GM12878 (cell line): ENCODE results near the gene SGMS1. TPM values are rescaled to one million over a fixed set of nuclear protein-coding genes. Genes with fewer than 3 reads are reported as not detected.

ENCODE experiments used
- ATAC-seq: fragments of 200-7000 bp; cut with Tn5 transposase; 3 replicates; pipeline ENCODE4 v1.9.1; 2020; ENCODE audit warnings: mild to moderate bottlenecking, moderate library complexity
- BruUV-seq: library from RNA; stranded (reverse); fragments of 400-500 nt; replicated peaks from 2 replicates; lab custom pipeline; 2021; lab: Mats Ljungman, UMichigan
- CTCF ChIA-PET: fragments of 300-600 bp; sonication (Branson Sonifier 250); formaldehyde crosslinking; extraction: SDS; loops from one replicate; lab custom pipeline; 2021; ENCODE audit warnings: inconsistent platforms; lab: Yijun Ruan, JAX
- POLR2A ChIA-PET: fragments of 350-600 bp; formaldehyde crosslinking; extraction: SDS; loops from one replicate; lab custom pipeline; 2021; ENCODE audit warnings: inconsistent platforms; lab: Charles Lee
- RAD21 ChIA-PET: fragments of 300-600 bp; sonication (Branson Sonifier 250); formaldehyde crosslinking; loops from one replicate; lab custom pipeline; 2023; ENCODE audit warnings: antibody characterized with exemption; ENCODE audit not compliant: unreplicated experiment; lab: Charles Lee
- SMC1A ChIA-PET: fragments of 300-600 bp; sonication (Branson Sonifier 250); formaldehyde crosslinking; loops from one replicate; lab custom pipeline; 2023; ENCODE audit not compliant: unreplicated experiment, uncharacterized antibody; lab: Charles Lee
- DNase-seq: peaks from one replicate; pipeline ENCODE4 v3.0.0-alpha.2; 2011; ENCODE audit warnings: low read depth, low spot score
- FAIRE-seq: peaks from 3 replicates; lab custom pipeline; 2011; peaks lifted over from hg19 to GRCh38; lab: Jason Lieb, UNC
- H2AFZ ChIP-seq: 2 replicates; pipeline ENCODE4 v1.6.0; 2011; ENCODE audit warnings: low read depth, low read length, control low read depth; ENCODE audit not compliant: control insufficient read depth
- H3K27ac ChIP-seq: 2 replicates; pipeline ENCODE4 v1.5.1; 2011; ENCODE audit warnings: control low read depth; ENCODE audit not compliant: control insufficient read depth, insufficient read depth
- H3K27me3 ChIP-seq, 2 experiments: replicated peaks in 1 of 2; 2 replicates each; pipeline versions ENCODE4 v1.6.0 to v1.6.1; 2011; ENCODE audit warnings: low read length in 1 of 2; ENCODE audit not compliant: control insufficient read depth in 2 of 2, insufficient read depth in 2 of 2
- H3K36me3 ChIP-seq, 2 experiments: 2 replicates each; pipeline ENCODE4 v1.5.1; 2011; ENCODE audit warnings: low read length in 1 of 2; ENCODE audit not compliant: control insufficient read depth in 2 of 2, insufficient read depth in 2 of 2
- H3K4me1 ChIP-seq: 2 replicates; pipeline ENCODE4 v1.6.1; 2011; ENCODE audit warnings: mild to moderate bottlenecking, low read length, moderate library complexity, mixed read lengths; ENCODE audit not compliant: control insufficient read depth, insufficient read depth
- H3K4me2 ChIP-seq: 2 replicates; pipeline ENCODE4 v1.6.0; 2011; ENCODE audit warnings: control low read depth; ENCODE audit not compliant: control insufficient read depth, insufficient read depth
- H3K4me3 ChIP-seq: fragments of 200-600 bp; sonication (generic); 2 replicates; pipeline ENCODE4 v1.5.1; 2016
- H3K79me2 ChIP-seq: 2 replicates; pipeline ENCODE4 v1.6.0; 2011; ENCODE audit warnings: low read length; ENCODE audit not compliant: control insufficient read depth, insufficient read depth
- H3K9ac ChIP-seq: 2 replicates; pipeline ENCODE4 v1.8.0; 2011; ENCODE audit warnings: low read length, control low read depth, mixed read lengths; ENCODE audit not compliant: control insufficient read depth, insufficient read depth
- H3K9me3 ChIP-seq: replicated peaks from 3 replicates; pipeline ENCODE4 v1.5.1; 2011; ENCODE audit warnings: mild to moderate bottlenecking, low read length; ENCODE audit not compliant: control insufficient read depth, insufficient read depth
- H4K20me1 ChIP-seq: 2 replicates; pipeline ENCODE4 v1.6.0; 2011; ENCODE audit not compliant: control insufficient read depth, insufficient read depth
- E2F8 ChIP-seq: fragments of 450-650 bp; IDR thresholded peaks from 2 replicates; pipeline ENCODE4 v1.6.1; 2018; ENCODE audit warnings: mild to moderate bottlenecking, low read depth, moderate library complexity; ENCODE audit not compliant: partially characterized antibody
- MXI1 ChIP-seq: fragments of 150-350 bp; IDR thresholded peaks from 2 replicates; pipeline ENCODE4 v1.6.1; 2011; ENCODE audit warnings: low read depth, mild to moderate bottlenecking, inconsistent platforms, low read length, improper control_type of control experiment
- RAD21 ChIP-seq: IDR thresholded peaks from 2 replicates; pipeline ENCODE4 v1.6.1; 2011; ENCODE audit warnings: mild to moderate bottlenecking, low read depth, low read length, moderate library complexity; ENCODE audit not compliant: insufficient read depth
- RUNX3 ChIP-seq: IDR thresholded peaks from 2 replicates; pipeline ENCODE4 v1.6.1; 2012; ENCODE audit warnings: low read length, inconsistent platforms
- SMAD1 ChIP-seq: fragments of 450-650 bp; IDR thresholded peaks from 2 replicates; pipeline ENCODE4 v1.6.1; 2018; ENCODE audit warnings: mild to moderate bottlenecking, low read depth; ENCODE audit not compliant: partially characterized antibody
- SMARCA5 ChIP-seq: fragments of 450-650 bp; IDR thresholded peaks from 2 replicates; pipeline ENCODE4 v1.6.1; 2017; ENCODE audit warnings: mild to moderate bottlenecking
- SMC3 ChIP-seq: IDR thresholded peaks from 2 replicates; pipeline ENCODE4 v1.6.1; 2011; ENCODE audit warnings: low read length, improper control_type of control experiment, borderline replicate concordance
- WGBS: methylation state at CpG from one replicate; pipeline ENCODE4 v1.1.6; 2016; ENCODE audit warnings: low lambda C conversion rate; ENCODE audit not compliant: insufficient replicate concordance, insufficient coverage; ENCODE audit errors: missing lambda C conversion rate; 5-methylcytosine and 5-hydroxymethylcytosine counted together
- in situ Hi-C: fragments of 300-500 bp; cut with MboI; formaldehyde crosslinking; loops from 9 replicates; pipeline ENCODE4 v1.14.3; 2018; ENCODE audit warnings: mixed read lengths
- intact Hi-C: fragments of 100-400 bp; cut with micrococcal nuclease; formaldehyde crosslinking; loops from one replicate; pipeline ENCODE4 v1.14.2; 2022; ENCODE audit not compliant: unreplicated experiment
- polyA plus RNA-seq, 11 experiments: library from polyadenylated mRNA; depleted of rRNA in 4 of 11; unstranded in 6 of 11; stranded (reverse) in 5 of 11; fragments of >200 nt; fragmentation: Nextera tagmentation in 4 of 11; fragmentation: Illumina TruSeq in 1 of 11; extraction: Ambion mirVana in 4 of 11; extraction: Trizol in 1 of 11; gene quantifications; 1 replicate in 1 of 11; 2 replicates in 10 of 11; pipeline versions ENCODE4 v1.2.1 to v1.2.3, GENCODE V29; 2011 to 2016; ENCODE audit warnings: inconsistent platforms in 2 of 11, missing spikeins in 2 of 11, low read depth in 1 of 11
- total RNA-seq, 4 experiments: library from RNA; depleted of rRNA in 3 of 4; stranded (reverse); fragments of >200 nt in 3 of 4; fragmentation: Illumina TruSeq in 1 of 4; extraction: Trizol in 1 of 4; gene quantifications; 2 replicates each; pipeline versions ENCODE4 v1.2.1 to v1.2.3, GENCODE V29; 2013 to 2021
- TF ChIP-seq, protein P1 (sequence below), 3 experiments: IDR thresholded peaks in 2 of 3; conservative IDR thresholded peaks in 1 of 3; 2 replicates each; pipeline ENCODE4 v1.5.1; 2011; ENCODE audit warnings: low read depth in 3 of 3, low read length in 3 of 3, mild to moderate bottlenecking in 3 of 3, control low read depth in 2 of 3, moderate library complexity in 2 of 3, inconsistent platforms in 1 of 3, mixed read lengths in 1 of 3; ENCODE audit not compliant: control insufficient read depth in 2 of 3, insufficient read depth in 1 of 3; ENCODE audit errors: extremely low read depth in 1 of 3
- TF ChIP-seq, protein P2 (sequence below): fragments of 450-650 bp; IDR thresholded peaks from 2 replicates; pipeline ENCODE4 v1.6.1; 2016; ENCODE audit warnings: mild to moderate bottlenecking
- TF ChIP-seq, protein P3 (sequence below): fragments of 450-650 bp; IDR thresholded peaks from 2 replicates; pipeline ENCODE4 v1.6.1; 2017; ENCODE audit warnings: antibody characterized with exemption, mild to moderate bottlenecking, moderate library complexity
- TF ChIP-seq, protein P4 (sequence below): fragments of 450-650 bp; IDR thresholded peaks from 2 replicates; pipeline ENCODE4 v1.6.1; 2016; ENCODE audit warnings: mild to moderate bottlenecking

Gene SGMS1
- total and polyA plus RNA-seq, 10 of the 15 experiments (the other 5 are each of a cell fraction or from before 2014, with no cell fraction given): 1.4 to 14.5 (median 4.9) TPM

DNA sequence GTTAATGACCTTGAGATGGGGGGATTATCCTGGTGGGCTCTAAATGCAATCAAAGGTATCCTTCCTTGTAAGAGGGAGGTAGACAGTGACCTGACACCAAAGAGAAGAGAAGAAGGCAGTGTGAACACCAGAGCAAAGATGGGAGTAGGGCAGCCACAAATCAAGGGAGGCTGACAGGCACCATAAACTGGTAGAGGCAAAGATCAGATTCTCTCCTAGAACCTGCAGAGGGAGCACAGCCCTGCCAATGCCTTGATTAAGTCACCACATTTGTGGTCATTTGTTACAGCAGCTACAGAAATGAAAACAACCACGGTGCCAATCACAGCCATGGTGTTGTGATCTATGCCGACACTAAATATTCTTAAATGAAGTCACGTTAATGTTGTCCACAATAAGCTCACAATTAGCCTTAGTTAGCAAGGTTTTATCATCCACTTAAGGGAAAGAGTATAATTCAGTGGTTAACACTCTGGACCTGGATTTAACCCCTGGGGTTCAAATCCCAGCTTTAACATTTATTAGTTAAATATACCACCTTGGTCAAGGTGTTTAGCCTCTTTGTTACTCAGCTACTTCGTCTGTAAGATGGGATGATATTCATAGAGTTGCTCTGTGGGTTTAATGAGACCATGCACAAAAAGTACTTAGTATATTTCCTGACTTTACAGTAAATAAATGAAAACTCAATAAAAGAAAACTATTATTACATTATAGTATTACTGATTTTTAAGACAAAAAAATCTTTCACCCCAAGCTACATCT, 70.8 kb downstream of the SGMS1 start:
- Histone ChIP-seq H3K27ac (no peak overlapping the region), H3K4me1 (no peaks in the 10 kb centered on the region), H3K36me3 (no peaks in the 10 kb centered on the region), H3K27me3 (no peaks in the 10 kb centered on the region), H3K9me3 (no peaks in the 10 kb centered on the region; the same call in 1 of the 3 replicates), H3K79me2 (no peaks in the 10 kb centered on the region), H4K20me1 (no peaks in the 10 kb centered on the region), H3K4me2 (no peak overlapping the region), H3K9ac (no peak overlapping the region), H3K4me3 (no peak overlapping the region), H2AFZ (no peak overlapping the region)
- in situ Hi-C loops: no loop called here
- CTCF ChIA-PET: interaction anchor here (0.7 to 2.3 kb wide), 20 partner anchors 8 to 259 kb away, joined by 3 to 11 read pairs (median 4); partner anchors contain the start of gene SGMS1
- RAD21 ChIA-PET: interaction anchor here (0.8 to 1.7 kb wide), 9 partner anchors 11 to 139 kb away, joined by 3 to 5 read pairs (median 3); no protein-coding TSS in a partner anchor
- 55% methylated on average over 4 of the region's 4 CpGs for WGBS
- peak; percentile 82 for ATAC-seq
- BruUV-seq: no TSS peak
- POLR2A ChIA-PET: no interaction called here
- FAIRE-seq: no peak
- DNase-seq: no peak
- intact Hi-C loops: no loop called here
- TF ChIP-seq RUNX3: peak; percentile 77
- TF ChIP-seq SMC3: no peak
- TF ChIP-seq, protein P1, sequence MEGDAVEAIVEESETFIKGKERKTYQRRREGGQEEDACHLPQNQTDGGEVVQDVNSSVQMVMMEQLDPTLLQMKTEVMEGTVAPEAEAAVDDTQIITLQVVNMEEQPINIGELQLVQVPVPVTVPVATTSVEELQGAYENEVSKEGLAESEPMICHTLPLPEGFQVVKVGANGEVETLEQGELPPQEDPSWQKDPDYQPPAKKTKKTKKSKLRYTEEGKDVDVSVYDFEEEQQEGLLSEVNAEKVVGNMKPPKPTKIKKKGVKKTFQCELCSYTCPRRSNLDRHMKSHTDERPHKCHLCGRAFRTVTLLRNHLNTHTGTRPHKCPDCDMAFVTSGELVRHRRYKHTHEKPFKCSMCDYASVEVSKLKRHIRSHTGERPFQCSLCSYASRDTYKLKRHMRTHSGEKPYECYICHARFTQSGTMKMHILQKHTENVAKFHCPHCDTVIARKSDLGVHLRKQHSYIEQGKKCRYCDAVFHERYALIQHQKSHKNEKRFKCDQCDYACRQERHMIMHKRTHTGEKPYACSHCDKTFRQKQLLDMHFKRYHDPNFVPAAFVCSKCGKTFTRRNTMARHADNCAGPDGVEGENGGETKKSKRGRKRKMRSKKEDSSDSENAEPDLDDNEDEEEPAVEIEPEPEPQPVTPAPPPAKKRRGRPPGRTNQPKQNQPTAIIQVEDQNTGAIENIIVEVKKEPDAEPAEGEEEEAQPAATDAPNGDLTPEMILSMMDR (IDR thresholded peaks at IDR 0.05 in 2 of 3, conservative IDR thresholded peaks at IDR 0.05 in 1 of 3; ENCODE audit: control insufficient read depth in 2 of 3, extremely low read depth in 1 of 3, insufficient read depth in 1 of 3, low read depth in 3 of 3, low read length in 3 of 3): peak; percentile 27 to 33 (median 29); a peak in 3 of 6 replicates
- TF ChIP-seq, protein P2, sequence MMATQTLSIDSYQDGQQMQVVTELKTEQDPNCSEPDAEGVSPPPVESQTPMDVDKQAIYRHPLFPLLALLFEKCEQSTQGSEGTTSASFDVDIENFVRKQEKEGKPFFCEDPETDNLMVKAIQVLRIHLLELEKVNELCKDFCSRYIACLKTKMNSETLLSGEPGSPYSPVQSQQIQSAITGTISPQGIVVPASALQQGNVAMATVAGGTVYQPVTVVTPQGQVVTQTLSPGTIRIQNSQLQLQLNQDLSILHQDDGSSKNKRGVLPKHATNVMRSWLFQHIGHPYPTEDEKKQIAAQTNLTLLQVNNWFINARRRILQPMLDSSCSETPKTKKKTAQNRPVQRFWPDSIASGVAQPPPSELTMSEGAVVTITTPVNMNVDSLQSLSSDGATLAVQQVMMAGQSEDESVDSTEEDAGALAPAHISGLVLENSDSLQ: peak; percentile 82
- no peak for TF ChIP-seq E2F8
- TF ChIP-seq, protein P3, sequence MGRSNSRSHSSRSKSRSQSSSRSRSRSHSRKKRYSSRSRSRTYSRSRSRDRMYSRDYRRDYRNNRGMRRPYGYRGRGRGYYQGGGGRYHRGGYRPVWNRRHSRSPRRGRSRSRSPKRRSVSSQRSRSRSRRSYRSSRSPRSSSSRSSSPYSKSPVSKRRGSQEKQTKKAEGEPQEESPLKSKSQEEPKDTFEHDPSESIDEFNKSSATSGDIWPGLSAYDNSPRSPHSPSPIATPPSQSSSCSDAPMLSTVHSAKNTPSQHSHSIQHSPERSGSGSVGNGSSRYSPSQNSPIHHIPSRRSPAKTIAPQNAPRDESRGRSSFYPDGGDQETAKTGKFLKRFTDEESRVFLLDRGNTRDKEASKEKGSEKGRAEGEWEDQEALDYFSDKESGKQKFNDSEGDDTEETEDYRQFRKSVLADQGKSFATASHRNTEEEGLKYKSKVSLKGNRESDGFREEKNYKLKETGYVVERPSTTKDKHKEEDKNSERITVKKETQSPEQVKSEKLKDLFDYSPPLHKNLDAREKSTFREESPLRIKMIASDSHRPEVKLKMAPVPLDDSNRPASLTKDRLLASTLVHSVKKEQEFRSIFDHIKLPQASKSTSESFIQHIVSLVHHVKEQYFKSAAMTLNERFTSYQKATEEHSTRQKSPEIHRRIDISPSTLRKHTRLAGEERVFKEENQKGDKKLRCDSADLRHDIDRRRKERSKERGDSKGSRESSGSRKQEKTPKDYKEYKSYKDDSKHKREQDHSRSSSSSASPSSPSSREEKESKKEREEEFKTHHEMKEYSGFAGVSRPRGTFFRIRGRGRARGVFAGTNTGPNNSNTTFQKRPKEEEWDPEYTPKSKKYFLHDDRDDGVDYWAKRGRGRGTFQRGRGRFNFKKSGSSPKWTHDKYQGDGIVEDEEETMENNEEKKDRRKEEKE: no peak
- peak; percentile 22; the same call in 1 of the 2 replicates for TF ChIP-seq RAD21
- TF ChIP-seq SMARCA5: 0 out of 2 replicates have a peak, but pooled peaks have one; percentile 46
- TF ChIP-seq SMAD1: no peak
- TF ChIP-seq, protein P4, sequence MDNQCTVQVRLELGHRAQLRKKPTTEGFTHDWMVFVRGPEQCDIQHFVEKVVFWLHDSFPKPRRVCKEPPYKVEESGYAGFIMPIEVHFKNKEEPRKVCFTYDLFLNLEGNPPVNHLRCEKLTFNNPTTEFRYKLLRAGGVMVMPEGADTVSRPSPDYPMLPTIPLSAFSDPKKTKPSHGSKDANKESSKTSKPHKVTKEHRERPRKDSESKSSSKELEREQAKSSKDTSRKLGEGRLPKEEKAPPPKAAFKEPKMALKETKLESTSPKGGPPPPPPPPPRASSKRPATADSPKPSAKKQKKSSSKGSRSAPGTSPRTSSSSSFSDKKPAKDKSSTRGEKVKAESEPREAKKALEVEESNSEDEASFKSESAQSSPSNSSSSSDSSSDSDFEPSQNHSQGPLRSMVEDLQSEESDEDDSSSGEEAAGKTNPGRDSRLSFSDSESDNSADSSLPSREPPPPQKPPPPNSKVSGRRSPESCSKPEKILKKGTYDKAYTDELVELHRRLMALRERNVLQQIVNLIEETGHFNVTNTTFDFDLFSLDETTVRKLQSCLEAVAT: 0 out of 2 replicates have a peak, but pooled peaks have one; percentile 18
- no peak for TF ChIP-seq MXI1
- SMC1A ChIA-PET: interaction anchor here (0.8 to 2.7 kb wide), 24 partner anchors 8 to 185 kb away, joined by 3 to 14 read pairs (median 4); no protein-coding TSS in a partner anchor
